Stimulated activated CD4-positive, alpha-beta T cell treated with anti-CD3 and anti-CD28 coated beads, Interleukin-15, amount 100 ng/mL, for 1 hour (primary cell): ENCODE data around the gene IL24.
"Not testable (repeated sequence)": the region's sequence is repeated elsewhere in the genome, so short reads cannot be mapped to it uniquely, and the experiment has no call there.

Source experiments
- DNase-seq, 2 donors: peaks; one replicate each; pipeline ENCODE4 v3.0.0-alpha.2; 2020; ENCODE audit warnings: low read depth in 1 of 2, low spot score in 1 of 2

The IL24 gene

DNA sequence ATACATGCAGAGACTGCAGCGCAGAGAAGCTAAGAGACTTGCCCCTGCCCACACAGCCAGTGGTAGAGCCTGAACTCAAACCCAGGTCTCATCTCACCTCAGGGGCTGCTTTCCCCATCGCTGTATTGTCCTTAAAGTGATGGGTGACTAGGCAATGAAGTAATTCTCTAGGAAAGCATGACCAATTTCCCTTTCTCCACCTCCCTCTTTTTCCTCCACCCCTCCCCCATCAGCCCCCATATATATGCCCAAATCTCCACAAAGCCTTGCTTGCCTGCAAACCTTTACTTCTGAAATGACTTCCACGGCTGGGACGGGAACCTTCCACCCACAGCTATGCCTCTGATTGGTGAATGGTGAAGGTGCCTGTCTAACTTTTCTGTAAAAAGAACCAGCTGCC is at the start of gene IL24:
TSS of gene IL24 (plus strand) at position 269 of the 400 bp plus-strand sequence. CDS start 390 bp downstream, outside the sequence.
- no peak for DNase-seq

DNA sequence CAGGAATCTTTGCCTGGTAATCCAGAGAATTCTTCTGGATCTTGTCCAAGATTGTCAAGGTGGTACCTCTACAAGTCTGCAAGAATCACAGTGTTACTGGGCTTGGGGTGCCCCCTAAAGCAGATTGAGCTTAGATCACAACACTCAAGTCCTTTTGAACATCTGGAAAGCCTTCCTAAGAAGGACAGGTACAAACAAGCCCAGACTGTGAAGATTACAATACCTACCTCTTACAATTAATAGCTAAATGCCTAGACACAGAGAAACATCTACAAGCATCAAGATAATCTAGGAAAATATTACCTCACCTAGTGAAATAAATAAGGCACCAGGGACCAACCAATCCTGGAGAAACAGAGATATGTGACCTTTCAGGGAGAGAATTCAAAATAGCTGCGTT is 49.3 kb upstream of the IL24 start:
- no peak for DNase-seq

- no peak for DNase-seq
These were observed 46.8 kb upstream of the IL24 start for GRCh38 chr1:206850401-206850800.

DNA sequence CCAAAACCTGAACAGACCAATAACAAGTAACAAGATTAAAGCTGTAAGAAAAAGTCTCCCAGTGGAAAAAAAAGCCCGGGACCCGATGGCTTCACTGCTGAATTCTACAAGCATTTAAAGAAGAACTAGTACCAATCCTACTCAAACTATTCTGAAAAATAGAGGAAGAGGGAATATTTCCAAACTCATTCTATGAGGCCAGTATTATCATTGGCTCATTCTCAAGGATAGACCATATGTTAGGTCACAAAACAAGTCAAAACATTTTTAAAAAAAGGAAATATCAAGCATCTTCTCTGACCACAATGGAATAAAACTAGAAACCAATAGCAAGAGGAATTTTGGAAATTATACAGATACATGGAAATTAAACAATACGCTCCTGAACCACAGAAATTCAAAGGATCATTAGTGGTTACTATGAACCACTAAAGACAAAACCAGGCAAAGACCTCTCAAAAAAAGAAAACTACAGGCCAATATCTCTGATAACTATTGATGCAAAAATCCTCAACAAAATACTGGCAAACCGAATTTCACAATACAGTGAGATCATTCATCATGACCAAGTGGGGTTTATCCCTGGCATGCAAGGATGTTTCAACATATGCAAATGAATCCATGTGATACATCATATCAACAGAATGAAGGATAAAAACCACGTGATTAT is 45.8 kb upstream of the IL24 start:
- DNase-seq: no peak

GRCh38 chr1:206852662-206853061 is 44.6 kb upstream of the IL24 start:
- DNase-seq: not testable (repeated sequence)

DNA sequence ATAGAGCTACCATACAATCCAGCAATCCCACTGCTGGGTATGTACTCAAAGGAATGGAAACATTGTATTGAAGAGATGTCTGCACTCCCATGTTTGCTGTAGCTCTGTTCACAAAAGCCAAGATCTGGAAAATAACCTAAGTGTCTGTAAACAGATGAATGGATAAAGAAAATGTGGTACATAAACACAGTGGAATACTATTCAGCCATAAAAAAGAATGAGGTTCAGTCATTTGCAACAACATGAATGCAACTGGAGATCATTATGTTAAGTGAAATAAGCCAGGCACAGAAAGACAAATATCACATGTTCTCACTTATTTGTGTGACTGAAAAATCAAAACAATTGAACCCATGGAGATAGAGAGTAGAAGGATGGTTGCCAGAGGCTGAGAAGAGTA is 43.5 kb upstream of the IL24 start:
- not testable (repeated sequence) for DNase-seq

DNA sequence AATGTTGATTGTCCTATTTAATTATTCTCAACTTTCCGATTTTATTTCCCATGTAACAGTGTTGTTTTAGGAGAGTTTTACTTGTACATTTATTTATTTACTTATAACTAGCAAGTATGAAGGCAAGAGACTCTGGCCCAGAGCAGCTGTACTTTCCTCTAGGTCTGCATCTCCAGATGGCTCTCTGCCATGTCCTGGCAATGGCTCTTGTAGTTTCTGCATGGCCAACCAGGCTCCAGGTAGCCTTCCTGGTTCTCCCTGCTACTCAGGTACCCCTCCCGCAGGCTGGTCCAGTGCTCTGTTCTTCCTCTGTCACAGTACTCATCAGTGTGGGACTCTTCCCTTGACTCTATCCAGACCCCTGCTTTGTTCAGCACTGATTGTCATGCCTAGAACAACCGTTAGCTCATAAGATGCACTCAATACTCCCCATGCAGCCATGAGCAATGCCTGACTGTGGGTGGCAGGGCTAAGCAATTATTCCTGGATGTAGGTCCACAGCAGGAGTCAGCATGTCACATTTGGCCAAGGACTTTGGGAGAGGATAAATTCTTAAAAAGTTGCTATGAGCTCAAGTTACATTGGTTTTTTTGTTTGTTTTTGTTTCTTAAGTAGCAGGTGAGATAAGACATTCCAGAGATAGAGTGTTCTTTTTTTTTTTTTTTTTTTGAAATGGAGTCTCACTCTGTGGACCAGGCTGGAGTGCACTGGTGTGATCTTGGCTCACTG is 42.7 kb upstream of the IL24 start:
- no peak for DNase-seq

DNA sequence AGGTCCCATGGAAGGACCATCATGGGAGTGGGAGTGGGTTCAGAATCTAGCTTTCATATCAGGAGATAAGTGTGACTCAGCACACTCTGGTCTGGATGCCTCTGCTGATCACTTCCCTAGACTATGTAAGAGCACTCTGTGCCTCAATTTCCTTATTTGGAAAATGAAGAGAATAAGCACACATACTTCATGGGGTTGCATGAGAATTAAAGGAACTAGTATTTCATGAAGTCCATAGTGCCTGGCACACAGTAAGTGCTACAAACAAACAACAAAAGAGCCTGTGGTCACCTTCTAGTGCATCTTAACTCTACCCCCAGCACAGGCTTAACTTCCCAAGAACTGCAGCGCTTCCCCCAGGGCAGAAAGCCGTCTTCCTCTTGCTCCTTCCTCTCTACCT is 41.4 kb upstream of the IL24 start:
- no peak for DNase-seq

DNA sequence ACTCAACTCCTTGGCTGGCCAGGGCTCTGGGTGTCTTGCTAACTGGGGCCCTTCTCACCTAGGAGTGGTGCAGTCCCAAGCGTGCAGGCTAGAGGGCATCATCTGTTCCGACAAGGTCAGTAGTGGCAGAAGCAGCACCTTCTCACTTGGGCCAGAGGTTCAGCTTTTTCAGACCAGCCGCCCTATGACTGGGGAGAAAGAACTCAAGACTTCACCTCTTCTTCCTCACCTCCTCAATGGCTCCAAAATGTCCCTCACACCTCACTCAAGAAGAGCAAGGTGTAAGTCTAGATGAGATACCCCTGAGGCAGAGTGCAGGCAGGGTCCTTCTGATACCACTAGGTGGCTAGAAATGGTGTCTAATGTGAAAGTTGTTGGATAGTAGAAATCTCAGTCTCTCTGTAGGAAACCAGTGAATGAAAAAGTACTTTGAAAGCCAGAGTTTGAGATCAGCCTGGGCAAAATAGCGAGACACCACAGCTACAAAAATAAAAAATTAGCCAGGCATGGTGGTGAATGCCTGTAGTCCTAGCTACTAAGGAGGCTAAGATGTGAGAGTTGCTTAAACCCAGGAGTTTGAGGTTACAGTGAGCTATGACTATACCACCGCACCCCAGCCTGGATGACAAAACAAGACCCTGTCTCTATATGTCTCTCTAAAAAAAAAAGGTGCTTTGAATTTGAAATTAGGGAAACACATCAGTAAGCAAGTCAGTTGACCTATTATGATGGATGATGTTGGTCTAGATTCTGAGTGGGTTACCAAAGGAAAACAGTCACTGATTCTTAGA is 40.4 kb upstream of the IL24 start:
- DNase-seq: no peak

GRCh38 chr1:206859082-206859521 is 38.1 kb upstream of the IL24 start:
- DNase-seq: no peak

- no peak for DNase-seq
These were observed 37.1 kb upstream of the IL24 start for GRCh38 chr1:206860165-206860564.

- no peak for DNase-seq
These were observed 34.0 kb upstream of the IL24 start for GRCh38 chr1:206863266-206863665.

- peak; percentile 70 to 80 for DNase-seq
These were observed 32.1 kb upstream of the IL24 start, which contains the start of gene IL20 for GRCh38 chr1:206864939-206865671. Gene IL20 (plus strand): TSS chr1:206865623. CDS start chr1:206865853, 230 bp downstream.

- DNase-seq: no peak
These were observed 31.2 kb upstream of the IL24 start for GRCh38 chr1:206866062-206866461.

GRCh38 chr1:206867239-206867638 is 30.0 kb upstream of the IL24 start:
- no peak for DNase-seq

DNA sequence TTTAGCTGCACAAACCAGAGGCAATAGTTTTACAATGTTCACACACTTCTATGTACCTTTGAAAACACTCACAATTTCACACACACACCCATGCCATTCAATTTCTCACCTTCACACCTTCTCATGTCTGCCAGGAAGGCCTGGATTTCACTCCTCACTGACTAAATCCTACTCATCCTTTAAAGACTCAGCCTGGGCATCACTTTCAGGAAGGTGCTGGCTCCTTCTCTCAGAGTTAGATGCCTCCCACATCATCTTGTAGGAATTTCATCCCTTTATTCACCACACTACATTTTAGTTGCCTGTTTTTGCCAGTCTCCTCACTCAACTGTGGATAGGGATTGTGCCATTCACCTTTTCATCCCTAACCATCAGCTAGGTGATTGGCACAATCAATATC is 29.5 kb upstream of the IL24 start:
- DNase-seq: no peak

- no peak for DNase-seq
These were observed 29.0 kb upstream of the IL24 start for GRCh38 chr1:206868264-206868663.

- no peak for DNase-seq
These were observed 25.1 kb upstream of the IL24 start for GRCh38 chr1:206872139-206872538.

- no peak for DNase-seq
These were observed 23.5 kb upstream of the IL24 start for GRCh38 chr1:206873603-206874188.

- no peak for DNase-seq
These were observed 21.4 kb upstream of the IL24 start for GRCh38 chr1:206875752-206876377.
